HG02678 (cell line): ENCODE data around the gene TAAR6.
"Not testable (repeated sequence)": the region's sequence is repeated elsewhere in the genome, so short reads cannot be mapped to it uniquely, and the experiment has no call there.

Source experiments
- ATAC-seq: cut with Tn5 transposase; IDR thresholded peaks from one replicate; pipeline ENCODE4 v1.9.1; 2021; ENCODE audit warnings: mild to moderate bottlenecking, moderate library complexity; ENCODE audit not compliant: unreplicated experiment

TAAR6 gene

GRCh38 chr6:132587424-132587823 lies 17.3 kb downstream of the TAAR6 start:
- no peak for ATAC-seq

GRCh38 chr6:132589454-132589853 lies 19.3 kb downstream of the TAAR6 start, which contains the start of gene TAAR5:
Gene TAAR5, minus strand, starts transcription at chr6:132589741. Its CDS starts 55 bp downstream, at chr6:132589686.
- ATAC-seq: no peak

GRCh38 chr6:132590362-132590761 lies 20.2 kb downstream of the TAAR6 start:
- ATAC-seq: no peak

GRCh38 chr6:132592855-132593254 lies 22.7 kb downstream of the TAAR6 start:
- ATAC-seq: no peak

- no peak for ATAC-seq
Measured at GRCh38 chr6:132596201-132596600, 26.1 kb downstream of the TAAR6 start.

GRCh38 chr6:132598473-132598872 lies 28.4 kb downstream of the TAAR6 start:
- ATAC-seq: peak; percentile 75

- not testable (repeated sequence) for ATAC-seq
Measured at GRCh38 chr6:132600900-132601299, 30.8 kb downstream of the TAAR6 start.

GRCh38 chr6:132604635-132605152 lies 34.6 kb downstream of the TAAR6 start:
- no peak for ATAC-seq

GRCh38 chr6:132607544-132608233 lies 37.6 kb downstream of the TAAR6 start:
- ATAC-seq: peak; percentile 76

GRCh38 chr6:132611616-132612015 lies 41.5 kb downstream of the TAAR6 start:
- no peak for ATAC-seq

GRCh38 chr6:132612449-132613108 lies 42.5 kb downstream of the TAAR6 start:
- no peak for ATAC-seq

GRCh38 chr6:132614554-132614953 lies 44.4 kb downstream of the TAAR6 start:
- ATAC-seq: no peak

- no peak for ATAC-seq
Measured at GRCh38 chr6:132616677-132617076, 46.6 kb downstream of the TAAR6 start.
